ENCODE data around the gene FETUB.
"Not testable (repeated sequence)": the region's sequence is repeated elsewhere in the genome, so short reads cannot be mapped to it uniquely, and the experiment has no call there.

Gene FETUB

DNA sequence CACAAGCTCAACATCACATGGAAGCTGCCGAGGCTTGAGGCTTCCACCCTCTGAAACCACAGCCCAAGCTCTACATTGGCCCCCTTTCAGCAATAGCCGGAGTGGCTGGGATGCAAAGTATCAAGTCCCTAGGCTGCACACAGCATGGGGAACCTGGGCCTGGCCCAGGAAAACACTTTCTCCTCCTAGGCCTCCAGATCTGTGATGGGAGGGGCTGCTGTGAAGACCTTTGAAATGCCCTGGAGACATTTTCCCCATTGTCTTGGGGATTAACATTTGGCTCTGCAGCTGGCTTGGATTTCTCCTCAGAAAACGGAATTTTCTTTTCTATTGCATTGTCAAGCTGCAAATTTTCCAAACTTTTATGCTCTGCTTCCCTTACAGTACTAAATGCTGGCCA, 43.8 kb downstream of the FETUB start:
- no peak for DNase-seq

DNA sequence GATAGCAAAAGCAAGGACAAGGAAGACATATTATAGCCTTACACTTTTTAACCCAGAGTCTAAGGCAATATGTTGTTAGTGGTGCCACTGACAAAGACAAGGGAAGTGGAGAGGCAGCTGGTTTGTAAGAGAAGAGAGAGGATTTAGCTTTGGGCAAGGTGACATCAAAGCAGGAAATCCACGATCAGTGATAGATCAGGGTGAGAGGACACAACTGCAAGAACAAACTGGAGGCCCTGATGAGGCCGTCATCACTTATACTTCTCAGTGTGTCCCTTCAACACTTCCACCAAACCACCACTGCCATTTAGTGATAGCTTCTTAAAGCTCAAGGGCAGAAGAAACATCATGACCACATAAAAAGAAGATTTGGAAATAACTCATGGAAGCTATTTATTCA, 46.3 kb downstream of the FETUB start:
- not testable (repeated sequence) for DNase-seq

DNA sequence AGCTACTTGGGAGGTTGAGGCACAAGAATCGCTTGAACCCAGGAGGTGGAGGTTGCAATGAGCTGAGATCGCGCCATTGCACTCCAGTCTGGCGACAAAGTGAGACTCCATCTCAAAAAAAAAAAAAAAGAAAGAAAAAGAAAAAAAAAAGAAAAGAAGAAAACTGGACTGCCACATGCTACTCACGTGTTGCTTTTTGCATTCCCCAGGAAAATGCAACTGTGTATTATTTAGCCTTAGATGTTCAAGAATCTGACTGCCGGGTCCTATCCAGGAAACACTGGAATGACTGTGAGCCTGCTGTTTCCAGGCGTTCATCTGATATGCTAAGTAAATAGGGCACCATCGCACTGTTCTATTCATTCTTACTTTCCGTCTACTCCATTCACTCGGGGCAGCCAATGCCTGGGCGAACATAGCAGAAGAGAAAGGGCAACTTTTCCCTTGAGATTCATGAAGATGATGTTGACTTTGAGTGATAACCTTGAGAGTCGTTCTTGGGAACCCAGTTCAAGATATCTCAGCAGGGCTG, 47.0 kb downstream of the FETUB start:
- DNase-seq: no peak

GRCh38 chr3:186690304-186690703, 50.1 kb downstream of the FETUB start:
- DNase-seq: not testable (repeated sequence)

DNA sequence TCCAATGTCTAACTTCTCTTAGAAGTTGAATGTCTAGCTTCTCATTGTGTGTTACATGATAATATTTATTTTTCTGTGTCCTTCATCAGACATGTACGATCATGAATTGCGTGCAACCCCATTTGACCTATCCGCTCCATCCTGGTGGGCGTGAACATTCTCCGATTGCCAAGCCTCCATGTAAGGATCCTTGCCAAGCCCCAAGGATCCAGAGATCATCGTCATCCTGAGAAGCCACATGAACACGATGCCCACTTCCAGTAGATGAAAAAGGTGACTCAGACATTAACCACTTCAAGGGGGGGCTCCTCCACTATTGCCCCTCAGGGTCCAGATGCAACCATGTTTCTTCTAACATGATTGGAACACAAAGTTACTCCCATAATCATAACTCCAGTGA, 51.5 kb downstream of the FETUB start:
- DNase-seq: no peak

GRCh38 chr3:186693843-186694242, 53.6 kb downstream of the FETUB start:
- DNase-seq: no peak

DNA sequence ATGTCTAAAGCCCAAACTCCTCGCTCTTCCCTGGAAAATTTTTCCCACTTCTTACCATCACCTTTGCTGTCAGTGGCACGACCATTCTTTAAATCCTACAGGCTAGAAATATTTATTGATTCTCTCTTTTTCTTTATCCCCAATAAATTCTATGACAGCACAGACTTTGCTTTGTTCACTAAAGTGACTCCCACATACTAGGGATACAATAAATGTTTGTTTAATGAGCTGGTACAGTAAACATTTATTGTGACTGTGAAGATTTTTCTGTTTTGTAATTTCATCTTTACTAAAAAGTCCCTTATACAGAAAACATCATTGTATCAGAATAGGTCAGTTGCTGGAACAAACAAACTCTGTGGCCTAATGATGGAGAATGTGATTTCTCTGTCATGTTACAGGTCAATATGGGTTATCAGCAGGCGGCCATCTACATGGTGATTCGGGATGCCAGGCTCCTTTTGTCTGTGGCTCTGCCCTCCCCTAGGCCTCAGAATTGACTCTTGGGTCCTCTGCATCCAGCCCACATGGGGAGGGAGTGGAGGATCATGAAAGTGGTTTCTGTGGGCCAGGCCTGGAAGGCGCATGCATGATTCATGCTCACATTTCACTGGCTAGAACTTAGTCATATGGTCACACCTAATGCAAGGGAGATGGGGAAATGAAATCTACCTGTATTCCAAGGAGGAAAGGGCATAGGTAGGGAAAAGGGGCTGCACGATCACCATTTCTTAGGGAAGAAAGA, 54.3 kb downstream of the FETUB start:
- no peak for DNase-seq

GRCh38 chr3:186696522-186696921, 56.3 kb downstream of the FETUB start:
- DNase-seq: no peak

GRCh38 chr3:186697510-186697909, 57.3 kb downstream of the FETUB start:
- no peak for DNase-seq

GRCh38 chr3:186700267-186700666, 60.1 kb downstream of the FETUB start:
- no peak for DNase-seq

- DNase-seq: not testable (repeated sequence)
These were observed 62.3 kb downstream of the FETUB start for GRCh38 chr3:186702451-186702850.

Measured in RPMI8226 (cell line).